Endodermal cell (in vitro differentiated cells): ENCODE data around the gene CD79A. TPM values are rescaled to one million over a fixed set of nuclear protein-coding genes. Genes with fewer than 3 reads are reported as not detected.

Experiments
- DNase-seq: peaks from one replicate; pipeline ENCODE4 v3.0.0-alpha.2; 2017
- H3K27ac ChIP-seq: 2 replicates; pipeline ENCODE4 v1.5.1; 2013; ENCODE audit warnings: mild to moderate bottlenecking, low read depth, low read length, moderate library complexity
- H3K27me3 ChIP-seq: 2 replicates; pipeline ENCODE4 v1.6.1; 2013; ENCODE audit warnings: mild to moderate bottlenecking, low read length, moderate library complexity; ENCODE audit not compliant: insufficient read depth, control insufficient read depth, poor library complexity, severe bottlenecking
- H3K36me3 ChIP-seq: 2 replicates; pipeline ENCODE4 v1.7.0; 2013; ENCODE audit warnings: mild to moderate bottlenecking, low read length, moderate library complexity; ENCODE audit not compliant: control insufficient read depth, insufficient read depth
- H3K4me1 ChIP-seq: one replicate; pipeline ENCODE4 v1.7.0; 2013; ENCODE audit warnings: low read length; ENCODE audit not compliant: control insufficient read depth, insufficient read depth
- H3K4me3 ChIP-seq: 2 replicates; pipeline ENCODE4 v1.5.1; 2013; ENCODE audit warnings: mild to moderate bottlenecking, low read length, moderate library complexity
- H3K9ac ChIP-seq: 2 replicates; pipeline ENCODE4 v1.6.1; 2013; ENCODE audit warnings: mild to moderate bottlenecking, low read length, moderate library complexity; ENCODE audit not compliant: poor library complexity, severe bottlenecking; ENCODE audit errors: extremely low read depth
- H3K9me3 ChIP-seq: 2 replicates; pipeline ENCODE4 v1.6.1; 2013; ENCODE audit warnings: mild to moderate bottlenecking, low read length, moderate library complexity; ENCODE audit not compliant: control insufficient read depth
- H3K27ac Mint-ChIP-seq: 2 replicates; pipeline ENCODE4 v1.8.0; 2020; ENCODE audit warnings: mixed read lengths
- H3K27me3 Mint-ChIP-seq: 2 replicates; pipeline ENCODE4 v1.8.0; 2021; ENCODE audit warnings: mild to moderate bottlenecking, mixed read lengths; ENCODE audit not compliant: insufficient read depth
- H3K36me3 Mint-ChIP-seq: 2 replicates; pipeline ENCODE4 v1.8.0; 2020; ENCODE audit warnings: low read depth, mixed read lengths
- H3K4me1 Mint-ChIP-seq: 2 replicates; pipeline ENCODE4 v1.8.0; 2020; ENCODE audit warnings: mixed read lengths
- H3K4me3 Mint-ChIP-seq: 2 replicates; pipeline ENCODE4 v1.8.0; 2020; ENCODE audit warnings: mild to moderate bottlenecking, moderate library complexity, mixed read lengths
- H3K9me3 Mint-ChIP-seq: 2 replicates; pipeline ENCODE4 v1.8.0; 2020; ENCODE audit warnings: mild to moderate bottlenecking, mixed read lengths
- WGBS, 2 experiments: methylation state at CpG; one replicate each; pipeline versions ENCODE4 v1.1.5 to v1.1.7; 2013; ENCODE audit warnings: missing lambda C conversion rate in 2 of 2, mixed read lengths in 1 of 2; ENCODE audit not compliant: insufficient coverage in 1 of 2, insufficient read length in 1 of 2; 5-methylcytosine and 5-hydroxymethylcytosine counted together
- total RNA-seq, 2 donors: library from RNA; stranded (reverse); fragmentation: NEBNext Ultra II Directional in 1 of 2; extraction: Animal tissue kit (Norgen Biotek cat#: 25700) in 1 of 2; gene quantifications; 2 replicates in 1 of 2; 3 replicates in 1 of 2; pipeline ENCODE4 v1.2.1, GENCODE V29; 2021
- TF ChIP-seq, protein P1 (sequence below): fragments of 200-600 bp; sonication (generic); conservative IDR thresholded peaks from 2 replicates; pipeline ENCODE4 v1.5.0; 2021; ENCODE audit warnings: antibody characterized with exemption, mild to moderate bottlenecking

CD79A gene
- total RNA-seq, 2 donors from 2014 or later = not detected

DNA sequence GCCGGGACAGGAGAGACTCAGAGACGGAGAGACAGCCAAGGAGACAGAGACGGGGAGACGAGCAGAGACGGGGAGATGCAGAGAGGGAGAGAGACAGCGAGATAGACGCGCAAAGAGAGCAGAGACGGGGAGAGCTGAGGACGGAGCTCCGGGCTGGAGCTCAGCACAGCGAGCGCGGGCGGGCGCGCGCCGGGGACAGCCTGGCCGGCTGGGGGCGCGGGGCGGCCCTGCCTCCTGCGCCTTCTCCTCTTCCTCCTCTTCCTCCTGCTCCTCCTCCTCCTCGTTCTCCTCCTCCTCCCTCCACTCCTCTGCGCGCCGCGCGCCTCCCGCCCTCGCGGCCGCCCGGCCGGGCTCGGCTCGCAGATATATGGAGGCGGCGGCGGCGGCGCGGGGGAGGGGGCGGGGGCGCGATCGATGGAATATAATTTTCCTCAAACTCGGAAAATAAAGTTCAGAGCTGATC lies 51.2 kb downstream of the CD79A start, which contains the start of gene ERFL:
TSS of gene ERFL (minus strand) at position 229 of the 463 bp plus-strand sequence. CDS start 15,530 bp downstream, outside the sequence.
- H3K4me1 ChIP-seq = no peaks in the 10 kb centered on the region
- H3K27ac Mint-ChIP-seq = no peak within 1 kb of the TSS
- no peaks in the 10 kb centered on the region for H3K36me3 ChIP-seq
- DNase-seq = peak; percentile 64
- H3K4me3 ChIP-seq = peak within 1 kb of the TSS; percentile 74
- no peak within 1 kb of the TSS for H3K4me3 Mint-ChIP-seq
- peaks cover 97% of the 10 kb centered on the region for H3K27me3 ChIP-seq
- no peak within 1 kb of the TSS for H3K27ac ChIP-seq
- H3K36me3 Mint-ChIP-seq = no peaks in the 10 kb centered on the region
- peaks cover 8% of the 10 kb centered on the region for H3K9me3 Mint-ChIP-seq
- TF ChIP-seq, protein P1, sequence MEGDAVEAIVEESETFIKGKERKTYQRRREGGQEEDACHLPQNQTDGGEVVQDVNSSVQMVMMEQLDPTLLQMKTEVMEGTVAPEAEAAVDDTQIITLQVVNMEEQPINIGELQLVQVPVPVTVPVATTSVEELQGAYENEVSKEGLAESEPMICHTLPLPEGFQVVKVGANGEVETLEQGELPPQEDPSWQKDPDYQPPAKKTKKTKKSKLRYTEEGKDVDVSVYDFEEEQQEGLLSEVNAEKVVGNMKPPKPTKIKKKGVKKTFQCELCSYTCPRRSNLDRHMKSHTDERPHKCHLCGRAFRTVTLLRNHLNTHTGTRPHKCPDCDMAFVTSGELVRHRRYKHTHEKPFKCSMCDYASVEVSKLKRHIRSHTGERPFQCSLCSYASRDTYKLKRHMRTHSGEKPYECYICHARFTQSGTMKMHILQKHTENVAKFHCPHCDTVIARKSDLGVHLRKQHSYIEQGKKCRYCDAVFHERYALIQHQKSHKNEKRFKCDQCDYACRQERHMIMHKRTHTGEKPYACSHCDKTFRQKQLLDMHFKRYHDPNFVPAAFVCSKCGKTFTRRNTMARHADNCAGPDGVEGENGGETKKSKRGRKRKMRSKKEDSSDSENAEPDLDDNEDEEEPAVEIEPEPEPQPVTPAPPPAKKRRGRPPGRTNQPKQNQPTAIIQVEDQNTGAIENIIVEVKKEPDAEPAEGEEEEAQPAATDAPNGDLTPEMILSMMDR = no peak
- H3K27me3 Mint-ChIP-seq = peaks cover 53% of the 10 kb centered on the region
- no peak within 1 kb of the TSS for H3K9ac ChIP-seq
- 0% methylated on average over 15 to 46 of the region's 49 CpGs for WGBS, 2 experiments
- peaks cover 20% of the 10 kb centered on the region for H3K4me1 Mint-ChIP-seq
- H3K9me3 ChIP-seq = peaks cover 5% of the 10 kb centered on the region

DNA sequence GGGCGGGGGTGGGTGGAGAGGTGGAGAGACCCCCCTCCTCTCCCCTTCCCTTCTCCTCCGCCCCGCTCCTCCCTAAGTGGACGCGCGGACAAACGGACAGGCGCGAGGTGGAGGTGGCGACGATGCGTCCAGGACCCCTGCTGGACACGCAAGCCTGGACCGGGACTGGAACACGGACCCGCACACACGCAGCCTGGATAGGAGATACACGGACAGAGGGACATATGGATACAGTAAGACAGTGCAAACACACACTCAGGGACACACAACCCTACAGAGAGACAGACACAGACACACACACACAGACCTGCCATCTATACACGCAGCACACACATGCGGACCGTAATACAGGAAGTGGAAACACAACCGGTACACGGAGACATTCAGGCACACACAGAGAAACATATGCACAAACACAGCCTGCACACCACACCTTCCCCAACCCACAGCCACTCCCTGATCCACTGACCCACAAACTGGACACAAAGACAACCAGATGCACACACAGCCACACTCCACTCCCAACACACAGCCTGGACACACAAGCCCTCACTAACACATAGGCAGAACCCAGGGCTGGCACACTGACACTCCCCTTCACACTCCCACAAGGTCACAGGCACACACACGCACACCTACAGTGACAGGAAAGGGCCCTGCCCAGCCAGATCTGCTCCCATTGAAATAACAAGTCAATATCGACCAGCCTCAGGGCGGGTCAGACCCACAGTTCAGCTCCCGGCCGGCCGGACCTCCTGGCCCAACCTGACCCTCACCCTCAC lies 51.9 kb downstream of the CD79A start:
- TF ChIP-seq, protein P1 = no peak
- peaks cover 5% of the 10 kb centered on the region for H3K9me3 ChIP-seq
- H3K27ac ChIP-seq = no peak overlapping the region
- H3K4me3 ChIP-seq = peak overlapping the region; percentile 11
- peak; percentile 52 for DNase-seq
- Mint-ChIP-seq H3K36me3 (no peaks in the 10 kb centered on the region), H3K4me1 (peaks cover 18% of the 10 kb centered on the region), H3K27ac (no peak overlapping the region), H3K4me3 (no peak overlapping the region), H3K9me3 (peaks cover 8% of the 10 kb centered on the region), H3K27me3 (peaks cover 57% of the 10 kb centered on the region)
- WGBS, 2 experiments = 2 to 9% methylated on average over 7 to 28 of the region's 29 CpGs
- no peaks in the 10 kb centered on the region for H3K4me1 ChIP-seq
- peaks cover 99% of the 10 kb centered on the region for H3K27me3 ChIP-seq
- H3K36me3 ChIP-seq = no peaks in the 10 kb centered on the region
- no peak overlapping the region for H3K9ac ChIP-seq

DNA sequence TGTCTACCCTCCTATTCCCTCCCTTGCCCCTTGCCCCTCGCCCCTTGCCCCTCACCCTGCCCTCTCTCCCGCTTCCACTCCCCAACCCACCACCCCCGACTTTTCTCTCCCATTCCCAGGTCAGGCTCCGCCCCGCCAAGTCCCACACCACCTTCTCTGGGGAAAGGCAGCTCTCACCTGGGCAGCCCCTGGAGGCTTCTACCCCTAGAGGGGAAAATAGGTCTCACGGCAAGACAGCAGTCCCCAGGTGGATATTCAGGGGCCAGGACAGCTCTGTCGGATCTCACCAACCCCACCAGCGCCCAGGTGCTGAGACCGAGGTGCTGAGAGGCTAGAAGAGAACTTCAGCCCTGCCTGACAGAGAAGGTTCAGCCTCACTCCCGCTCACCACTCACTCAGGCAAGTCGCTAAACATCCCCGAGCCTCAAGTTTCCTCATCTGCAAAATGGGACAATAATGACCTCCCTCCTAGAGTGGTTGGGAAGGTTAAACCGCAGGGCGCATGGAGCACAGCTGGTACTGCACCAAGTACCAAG lies 52.5 kb downstream of the CD79A start:
- Histone ChIP-seq H3K36me3 (no peaks in the 10 kb centered on the region), H3K4me1 (no peaks in the 10 kb centered on the region), H3K27ac (no peak overlapping the region), H3K9me3 (peaks cover 5% of the 10 kb centered on the region), H3K27me3 (peaks cover 99% of the 10 kb centered on the region), H3K9ac (no peak overlapping the region), H3K4me3 (no peak overlapping the region)
- Mint-ChIP-seq H3K27me3 (peaks cover 64% of the 10 kb centered on the region), H3K4me1 (peaks cover 18% of the 10 kb centered on the region), H3K9me3 (peaks cover 8% of the 10 kb centered on the region), H3K27ac (no peak overlapping the region), H3K36me3 (no peaks in the 10 kb centered on the region), H3K4me3 (no peak overlapping the region)
- TF ChIP-seq, protein P1 = peak; percentile 29
- peak; percentile 75 for DNase-seq
- 18 to 26% methylated on average over 3 to 14 of the region's 14 CpGs for WGBS, 2 experiments
